ENCODE measurements around the gene MAPK1IP1L. TPM values are rescaled to one million over a fixed set of nuclear protein-coding genes. Genes with fewer than 3 reads are reported as not detected.

MAPK1IP1L gene
- total RNA-seq, 4 donors from 2014 or later: 26.6 to 55.1 (median 27.5) TPM

DNA sequence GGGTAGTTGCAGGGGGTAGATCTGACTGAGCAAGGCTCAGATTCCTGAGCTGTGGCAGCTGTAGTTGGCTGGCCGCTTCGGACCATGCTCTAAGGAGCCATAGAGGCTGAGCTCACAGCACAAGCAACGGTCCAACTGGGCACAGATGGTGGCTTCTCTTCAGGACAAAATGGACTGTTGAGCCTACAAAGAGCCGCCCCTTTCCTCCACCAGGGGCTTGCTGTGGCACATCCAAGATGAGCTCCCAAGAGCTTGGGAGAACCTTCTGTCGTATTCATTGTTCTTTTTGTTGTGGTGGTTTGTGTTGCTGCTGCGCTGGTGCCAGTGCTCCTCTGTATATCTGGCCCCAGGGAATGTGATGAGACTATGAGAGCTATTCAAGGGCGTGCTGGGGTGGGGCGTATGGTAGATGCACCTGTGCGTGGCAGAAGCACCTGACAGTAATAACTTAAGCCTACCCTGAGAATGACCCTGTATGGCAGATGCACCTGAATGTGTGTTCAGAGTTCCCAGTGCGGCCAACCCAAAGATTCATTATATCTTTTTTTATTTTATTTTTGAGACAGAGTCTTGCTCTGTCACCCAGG lies 59.8 kb downstream of the MAPK1IP1L start:
- TF ChIP-seq, protein P1, sequence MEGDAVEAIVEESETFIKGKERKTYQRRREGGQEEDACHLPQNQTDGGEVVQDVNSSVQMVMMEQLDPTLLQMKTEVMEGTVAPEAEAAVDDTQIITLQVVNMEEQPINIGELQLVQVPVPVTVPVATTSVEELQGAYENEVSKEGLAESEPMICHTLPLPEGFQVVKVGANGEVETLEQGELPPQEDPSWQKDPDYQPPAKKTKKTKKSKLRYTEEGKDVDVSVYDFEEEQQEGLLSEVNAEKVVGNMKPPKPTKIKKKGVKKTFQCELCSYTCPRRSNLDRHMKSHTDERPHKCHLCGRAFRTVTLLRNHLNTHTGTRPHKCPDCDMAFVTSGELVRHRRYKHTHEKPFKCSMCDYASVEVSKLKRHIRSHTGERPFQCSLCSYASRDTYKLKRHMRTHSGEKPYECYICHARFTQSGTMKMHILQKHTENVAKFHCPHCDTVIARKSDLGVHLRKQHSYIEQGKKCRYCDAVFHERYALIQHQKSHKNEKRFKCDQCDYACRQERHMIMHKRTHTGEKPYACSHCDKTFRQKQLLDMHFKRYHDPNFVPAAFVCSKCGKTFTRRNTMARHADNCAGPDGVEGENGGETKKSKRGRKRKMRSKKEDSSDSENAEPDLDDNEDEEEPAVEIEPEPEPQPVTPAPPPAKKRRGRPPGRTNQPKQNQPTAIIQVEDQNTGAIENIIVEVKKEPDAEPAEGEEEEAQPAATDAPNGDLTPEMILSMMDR (IDR thresholded peaks at IDR 0.05; ENCODE audit: low read depth): no peak

DNA sequence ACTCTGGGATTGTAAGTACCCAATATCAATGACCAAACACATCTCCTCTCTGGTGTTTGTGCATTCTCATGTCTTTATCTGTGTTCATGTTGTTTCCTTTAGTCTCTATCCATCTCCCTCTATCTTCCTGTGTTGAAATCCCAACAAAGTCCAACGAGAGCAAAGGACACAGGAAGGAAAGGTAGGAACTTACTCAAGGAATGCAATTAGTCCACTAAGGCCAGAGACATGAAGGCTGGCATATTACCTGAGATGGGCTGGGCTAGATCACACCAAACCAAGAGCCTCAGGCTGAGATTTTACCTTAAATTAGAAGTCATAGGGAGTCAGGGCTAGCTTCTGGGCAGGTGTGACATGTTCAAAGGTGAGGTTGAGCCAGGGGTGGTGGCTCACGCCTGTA lies 63.3 kb downstream of the MAPK1IP1L start:
- TF ChIP-seq, protein P1 (IDR thresholded peaks at IDR 0.05; ENCODE audit: low read depth): no peak

DNA sequence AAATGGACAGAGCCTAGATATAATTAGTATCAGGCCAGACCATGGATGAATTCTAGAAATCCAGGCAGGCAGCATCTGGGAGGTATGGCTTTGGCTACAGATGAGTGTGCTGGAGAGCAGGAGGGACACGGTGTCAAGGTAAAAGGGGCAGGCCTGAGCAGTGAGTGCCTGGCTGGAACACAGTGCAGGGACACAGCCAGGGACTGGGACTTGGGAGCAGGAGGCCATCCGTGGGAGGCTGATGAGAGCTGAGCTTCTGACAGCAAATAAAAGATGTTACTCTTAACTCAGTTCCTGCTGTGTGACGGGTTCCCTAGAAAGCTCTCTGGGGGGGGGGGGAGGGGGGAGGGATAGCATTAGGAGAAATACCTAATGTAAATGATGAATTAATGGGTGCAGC lies 64.0 kb downstream of the MAPK1IP1L start:
- TF ChIP-seq, protein P1 (IDR thresholded peaks at IDR 0.05; ENCODE audit: low read depth): no peak

DNA sequence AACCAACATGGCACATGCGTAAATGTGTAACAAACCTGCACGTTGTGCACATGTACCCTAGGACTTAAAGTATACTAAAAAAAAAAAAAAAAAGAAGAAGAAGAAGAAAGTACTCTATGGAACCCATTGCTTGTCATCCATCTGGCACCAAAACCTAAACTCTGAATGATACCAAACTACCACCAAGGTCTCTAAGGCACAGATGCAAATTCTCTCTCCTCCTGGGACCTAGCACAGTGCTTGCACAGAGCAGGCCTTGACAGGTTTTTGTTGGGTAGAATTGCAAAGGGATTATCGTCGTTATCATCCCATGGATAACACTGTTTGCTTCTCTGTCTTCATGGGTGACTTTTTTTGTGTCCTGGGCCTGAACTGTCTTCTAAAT lies 64.4 kb downstream of the MAPK1IP1L start:
- TF ChIP-seq, protein P1 (IDR thresholded peaks at IDR 0.05; ENCODE audit: low read depth): no peak

DNA sequence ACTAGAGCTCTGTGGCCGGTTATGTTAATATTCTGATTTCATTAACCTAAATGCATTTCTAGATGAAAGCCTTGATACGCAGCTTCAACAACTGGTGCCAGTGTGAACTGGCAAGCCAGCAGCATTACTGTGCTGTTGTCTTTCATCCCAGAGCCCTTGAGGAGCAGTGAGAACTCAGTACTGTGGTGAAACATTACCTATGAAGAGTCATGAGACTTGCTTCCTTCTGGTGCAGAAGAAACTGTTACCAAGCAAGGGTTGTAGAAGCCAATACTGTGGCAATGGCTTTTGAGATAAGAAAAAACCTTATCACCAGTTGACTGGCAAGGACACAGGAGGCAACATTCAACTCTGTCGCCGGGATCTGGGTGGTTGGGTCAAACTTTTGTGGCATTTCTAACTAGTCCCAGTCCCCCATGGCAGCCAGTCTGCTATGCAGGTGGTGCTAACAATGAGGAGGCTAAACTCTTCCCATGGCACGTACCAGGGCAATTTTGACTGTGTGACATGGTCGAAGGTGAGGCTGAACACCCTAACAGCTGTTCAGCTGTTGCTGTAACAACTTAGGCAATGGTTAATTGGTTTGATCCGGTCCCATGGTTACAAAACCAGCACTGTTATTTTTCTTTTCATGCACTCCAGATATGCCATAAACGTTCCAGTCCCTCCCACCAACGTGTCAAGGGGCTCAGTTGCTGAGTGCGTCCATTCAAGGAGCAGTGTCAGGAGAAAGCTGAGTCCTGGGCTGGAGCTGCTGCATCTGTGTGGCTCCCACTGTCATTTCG lies 65.0 kb downstream of the MAPK1IP1L start:
- TF ChIP-seq, protein P1 (IDR thresholded peaks at IDR 0.05; ENCODE audit: low read depth): no peak

DNA sequence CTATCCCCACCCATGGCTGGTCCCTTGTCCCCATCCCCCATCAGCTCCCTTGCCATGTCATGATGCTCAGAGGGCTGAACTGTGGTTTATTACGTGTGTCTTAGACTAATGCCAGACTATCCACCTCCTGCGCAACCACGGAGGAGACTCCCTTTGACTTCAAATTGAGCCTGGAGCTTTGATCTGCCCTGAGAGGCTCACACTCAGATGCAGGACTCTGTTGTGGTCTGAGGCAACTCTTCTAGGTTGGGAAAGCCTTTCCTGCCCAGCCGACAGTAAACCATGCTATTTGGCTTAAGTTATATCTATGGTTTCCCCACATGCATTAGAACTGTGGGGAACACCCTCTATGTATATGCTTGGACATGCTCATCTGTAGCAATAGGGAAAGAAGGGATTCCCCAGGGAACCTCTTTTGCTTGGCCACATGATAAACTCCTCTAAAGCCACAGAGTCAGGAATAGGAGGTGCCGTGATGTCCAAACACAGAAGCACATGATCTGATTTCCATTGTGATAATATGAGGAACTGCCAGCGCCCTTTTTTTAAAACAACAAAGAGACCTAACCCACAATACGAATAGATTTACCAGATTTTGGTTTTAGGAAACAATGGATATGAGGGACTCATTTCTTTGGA lies 66.5 kb downstream of the MAPK1IP1L start:
- TF ChIP-seq, protein P1 (IDR thresholded peaks at IDR 0.05; ENCODE audit: low read depth): no peak

DNA sequence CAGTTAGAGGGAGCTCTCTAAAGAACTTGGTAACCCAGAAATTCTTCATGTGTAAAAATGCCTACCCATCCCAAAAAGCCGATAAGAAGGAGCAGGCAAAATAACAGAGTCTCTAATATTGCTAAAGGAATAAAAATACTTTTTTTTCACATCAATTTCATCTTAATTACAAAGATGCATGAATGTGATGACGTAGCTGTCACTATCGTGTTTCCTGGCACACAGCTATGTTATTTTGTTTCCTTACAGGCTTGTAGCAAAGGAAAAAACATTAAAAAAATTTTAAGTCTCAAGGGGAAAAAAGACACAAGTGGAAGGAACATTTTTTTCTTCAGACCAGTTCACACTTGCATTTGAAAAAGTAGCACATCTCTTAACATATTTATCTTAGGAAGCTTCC lies 67.3 kb downstream of the MAPK1IP1L start:
- TF ChIP-seq, protein P1 (IDR thresholded peaks at IDR 0.05; ENCODE audit: low read depth): no peak
